WI38 (cell line): ENCODE results near the gene SLX4IP.

Experiments used
- H3K4me3 ChIP-seq: 2 replicates; pipeline ENCODE4 v1.5.1; 2011; ENCODE audit warnings: low read depth, mild to moderate bottlenecking, control low read depth, low read length
- CTCF ChIP-seq: IDR thresholded peaks from 2 replicates; pipeline ENCODE4 v1.5.1; 2012; ENCODE audit warnings: low read depth, mild to moderate bottlenecking, control low read depth, low read length

Gene SLX4IP

DNA sequence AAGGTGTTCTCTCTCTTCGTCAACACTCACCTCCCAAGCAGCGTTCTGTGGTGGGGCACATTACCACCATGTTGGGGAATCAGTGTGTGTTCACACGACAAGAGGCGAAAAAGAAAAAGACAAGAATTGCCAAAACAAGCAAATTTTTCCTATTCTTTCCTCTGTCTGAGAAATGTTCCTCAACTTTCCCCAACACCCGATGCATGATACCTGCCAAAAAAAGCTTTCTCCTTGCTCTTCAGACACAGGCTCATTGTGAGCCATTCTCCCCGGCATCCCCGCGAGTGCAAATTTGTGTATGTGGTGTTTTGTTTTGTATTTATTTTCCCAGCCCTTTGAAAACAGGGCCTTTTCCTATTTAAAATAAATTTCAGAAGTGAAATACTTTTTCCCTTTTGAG lies 137.7 kb downstream of the SLX4IP start:
- H3K4me3 ChIP-seq: no peak overlapping the region
- no peak for TF ChIP-seq CTCF

DNA sequence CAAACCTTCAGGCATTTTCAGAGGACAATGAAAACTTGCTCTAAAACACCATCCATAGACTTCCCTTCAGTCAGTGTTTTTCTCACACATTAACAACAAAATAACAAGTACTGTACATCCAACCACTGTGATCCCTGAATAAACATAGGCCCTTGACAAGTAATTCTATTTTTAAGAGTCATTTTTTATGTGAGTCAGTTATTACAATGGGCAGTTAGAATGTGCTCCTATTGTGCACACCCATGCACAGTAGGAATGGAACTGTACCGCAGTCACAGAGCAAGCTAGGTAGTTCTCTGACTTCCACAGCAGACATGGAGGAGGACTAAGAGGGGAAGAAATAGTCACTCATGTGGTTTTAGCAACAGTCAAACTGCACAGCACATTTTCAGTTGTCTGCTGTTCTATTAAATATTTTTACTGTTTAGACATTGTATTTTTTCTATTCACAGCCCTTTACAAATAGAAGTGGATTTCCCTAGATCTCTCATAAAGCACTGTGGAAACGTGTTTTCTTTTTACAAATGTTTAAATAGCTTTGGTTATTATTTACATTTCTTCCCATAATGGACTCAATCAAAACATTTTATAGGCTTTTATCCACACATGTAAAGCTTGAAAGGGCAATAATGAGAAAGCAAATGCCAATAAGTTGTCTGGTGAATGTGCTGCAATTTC lies 138.3 kb downstream of the SLX4IP start:
- no peak overlapping the region for H3K4me3 ChIP-seq
- TF ChIP-seq CTCF: no peak

DNA sequence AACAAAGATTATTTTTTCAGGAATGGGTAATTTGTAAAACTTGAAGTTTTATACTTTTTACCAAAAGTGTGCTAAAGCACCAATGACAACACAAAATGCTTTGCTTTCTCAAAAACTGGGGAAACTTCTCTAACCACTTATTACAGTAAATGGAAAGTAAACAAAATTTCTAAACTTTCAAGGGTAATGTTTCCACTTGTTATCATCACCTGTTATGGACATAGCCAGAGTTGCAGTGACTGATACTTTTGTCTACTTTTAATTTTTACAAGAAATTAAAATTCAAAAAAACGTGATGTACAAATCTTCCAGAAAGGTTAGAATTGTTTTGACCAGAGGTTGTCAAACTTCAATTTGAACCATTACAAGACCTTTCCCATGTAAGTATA lies 138.8 kb downstream of the SLX4IP start:
- TF ChIP-seq CTCF: no peak

DNA sequence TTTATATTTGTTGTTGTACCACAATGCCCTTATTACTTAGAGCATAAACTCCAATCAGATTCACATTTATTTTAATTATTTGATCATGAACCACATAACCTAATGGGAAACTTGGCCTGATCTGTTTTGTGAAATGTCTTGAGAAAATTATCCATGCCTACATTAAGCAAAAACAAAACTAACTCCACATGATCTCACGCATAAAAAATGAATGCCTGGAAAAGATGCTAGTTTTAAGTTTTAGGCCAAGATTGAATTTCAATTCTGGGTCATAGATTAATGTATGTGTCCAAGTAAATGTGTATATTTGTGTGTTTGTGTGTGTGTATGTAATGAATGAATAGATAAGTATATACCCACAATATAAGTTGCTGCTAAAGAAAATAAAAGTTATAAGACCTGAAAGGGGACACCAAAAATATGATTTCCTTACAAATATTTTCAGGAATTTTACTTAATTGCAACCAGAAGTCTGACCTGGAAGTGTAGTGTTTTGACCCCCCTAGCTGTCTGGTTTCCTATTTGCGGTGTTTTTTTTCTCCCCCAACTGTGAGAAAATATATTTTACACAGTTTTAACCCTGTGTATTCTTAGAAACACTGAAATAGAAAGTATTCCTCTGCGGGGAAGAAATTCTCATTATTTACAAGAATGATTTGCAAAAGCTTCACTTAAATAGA lies 141.4 kb downstream of the SLX4IP start:
- no peak for TF ChIP-seq CTCF
- no peak overlapping the region for H3K4me3 ChIP-seq

More for the DNA sequence above, 138.8 kb downstream of the SLX4IP start:
- no peak overlapping the region for H3K4me3 ChIP-seq

DNA sequence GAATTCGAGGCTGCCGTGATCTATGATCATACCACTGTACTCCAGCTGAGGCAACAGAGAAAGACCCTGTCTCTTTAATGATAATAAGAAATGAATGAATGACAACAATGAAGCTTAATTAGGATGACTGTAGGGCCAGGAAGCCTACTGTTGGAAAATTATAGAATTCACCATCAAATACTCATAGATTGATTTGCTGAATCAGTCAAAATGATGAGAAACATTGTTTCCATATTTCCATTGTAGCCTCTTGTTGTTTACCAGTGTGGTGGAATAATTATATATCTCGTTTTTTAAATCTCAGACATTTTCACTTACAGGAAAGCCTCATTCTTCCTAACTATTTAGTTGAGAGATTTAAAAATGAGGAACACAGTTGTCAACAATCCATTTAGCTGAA lies 142.5 kb downstream of the SLX4IP start:
- no peak for TF ChIP-seq CTCF
- H3K4me3 ChIP-seq: no peak overlapping the region

- TF ChIP-seq CTCF: no peak
- H3K4me3 ChIP-seq: no peak overlapping the region
Measured at GRCh38 chr20:10578607-10579006, 143.5 kb downstream of the SLX4IP start.

GRCh38 chr20:10579942-10580341 lies 144.8 kb downstream of the SLX4IP start:
- no peak for TF ChIP-seq CTCF
- H3K4me3 ChIP-seq: no peak overlapping the region
